Measurements from ENCODE around the gene OR6N1. TPM values are rescaled to one million over a fixed set of nuclear protein-coding genes. Genes with fewer than 3 reads are reported as not detected.

Gene OR6N1
- total RNA-seq, 2 donors from 2014 or later = not detected

DNA sequence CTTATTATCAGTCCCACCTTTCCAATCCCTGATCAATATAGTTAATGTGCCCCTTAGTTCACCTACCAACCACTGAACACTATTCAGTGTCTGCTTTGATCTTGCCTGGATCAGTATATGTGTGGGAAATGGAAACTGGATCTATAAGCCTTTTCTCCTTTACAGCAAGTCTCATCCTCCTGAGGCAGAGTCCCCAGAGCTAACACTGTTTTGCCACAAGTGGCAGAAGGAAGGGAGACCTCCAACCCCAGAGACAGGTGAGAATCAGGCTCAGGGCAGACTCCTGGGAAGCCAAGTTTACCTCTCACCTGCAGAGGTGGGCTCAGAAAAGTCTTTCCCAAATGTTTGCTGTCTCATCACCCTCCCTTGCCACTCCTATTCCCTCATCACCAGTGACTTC lies 9.1 kb upstream of the OR6N1 start, which contains the start of gene OR6N2:
Gene OR6N2 (minus strand): TSS at position 101 of the 400 bp plus-strand sequence. CDS start 3,569 bp downstream, outside the sequence.
- no peak for DNase-seq
- intact Hi-C loops (cut with DNase I, micrococcal nuclease) = no loop called here
- ATAC-seq = no peak

DNA sequence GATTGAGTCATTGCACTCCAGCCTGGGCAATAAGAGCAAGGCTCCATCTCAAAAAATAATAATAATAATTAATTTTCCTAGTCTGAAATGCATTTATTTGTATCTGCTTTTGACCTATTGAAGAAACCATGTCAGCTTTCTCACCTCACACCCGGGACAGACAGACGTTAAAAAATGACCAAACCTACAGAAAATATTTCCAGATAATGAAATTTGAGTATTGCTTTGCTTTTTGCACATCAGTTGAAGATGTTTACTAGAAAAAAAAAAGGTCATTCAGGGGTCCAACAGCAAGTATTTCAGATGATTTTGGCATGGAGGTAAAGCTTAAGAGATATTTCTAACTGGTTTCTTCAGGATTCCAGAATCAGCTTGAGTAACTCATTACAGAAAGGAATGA lies 17.6 kb downstream of the OR6N1 start, which contains the start of gene OR6K6:
Gene OR6K6 (plus strand): TSS at position 301 of the 400 bp plus-strand sequence. CDS start 168 bp downstream, outside the sequence.
- ATAC-seq = no peak
- intact Hi-C loops (cut with DNase I, micrococcal nuclease) = no loop called here

DNA sequence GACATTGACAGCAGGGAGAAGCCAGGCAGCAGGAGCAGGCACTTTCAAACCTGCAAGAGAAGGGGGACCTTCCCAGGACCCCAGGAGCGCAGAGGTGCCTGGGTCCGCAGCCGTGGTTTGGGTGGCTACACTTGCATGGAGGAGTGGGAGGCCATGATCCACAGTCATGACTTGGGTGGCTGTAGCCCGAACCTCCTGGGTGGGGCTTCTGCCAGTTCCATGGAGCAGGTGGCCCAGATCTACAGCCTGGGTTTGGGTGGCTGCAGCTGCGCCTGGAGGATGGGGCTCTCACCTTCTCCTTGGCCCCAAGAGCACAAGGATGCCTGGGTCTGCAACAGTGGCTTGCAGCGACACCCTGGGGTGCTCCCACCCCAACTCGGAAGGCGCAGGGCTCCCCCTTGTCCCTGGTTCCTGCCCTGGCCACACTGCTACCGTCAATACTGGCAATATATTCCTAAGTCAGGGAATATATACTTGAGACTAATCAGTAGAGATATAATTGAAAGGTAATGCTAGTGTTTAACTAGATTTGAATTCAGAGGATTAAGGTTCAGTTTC lies 19.8 kb downstream of the OR6N1 start:
- ATAC-seq (no peak), DNase-seq (no peak)

More for the DNA sequence above, 17.6 kb downstream of the OR6N1 start, which contains the start of gene OR6K6:
- DNase-seq = no peak

DNA sequence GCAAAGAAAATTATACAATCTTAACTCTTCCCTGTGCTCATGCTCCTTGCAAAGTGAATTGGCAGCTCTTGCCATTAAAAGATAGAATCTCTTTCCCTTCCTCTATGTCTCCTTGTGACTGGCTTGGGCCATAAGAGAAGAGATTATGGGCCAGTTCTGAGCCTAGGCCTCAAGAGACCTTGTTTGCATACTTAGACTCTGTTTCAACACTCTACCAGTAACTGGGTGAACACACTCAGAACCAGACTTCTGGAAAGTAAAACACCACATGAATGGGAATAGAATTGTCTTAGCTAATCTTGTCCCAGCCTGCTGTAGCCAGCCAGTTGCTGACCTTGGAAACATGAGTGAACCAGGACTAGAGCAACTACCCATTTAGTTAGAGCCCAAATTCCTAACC lies 36.1 kb downstream of the OR6N1 start:
- ATAC-seq (no peak), DNase-seq (no peak)
- intact Hi-C loops (cut with DNase I, micrococcal nuclease) = no loop called here

More for the DNA sequence above, 19.8 kb downstream of the OR6N1 start:
- intact Hi-C loops (cut with DNase I, micrococcal nuclease) = no loop called here

DNA sequence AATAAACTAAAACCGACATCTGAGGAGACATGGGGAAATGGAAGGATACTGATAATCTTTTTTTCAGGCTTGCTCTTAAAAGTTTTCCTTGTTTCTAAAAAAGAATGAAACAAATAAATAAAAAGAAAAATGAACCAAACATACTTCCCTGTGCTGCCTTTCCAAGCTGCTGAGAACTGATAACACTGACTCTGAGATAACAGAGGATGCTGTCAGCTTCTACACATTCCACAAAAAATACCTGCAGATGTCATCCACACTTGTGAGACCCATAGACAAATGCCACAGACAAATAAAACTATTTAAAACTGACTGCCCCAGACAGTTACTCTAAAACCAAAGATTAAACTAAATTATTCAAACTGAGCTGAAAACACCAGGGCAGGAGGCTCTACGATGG lies 39.5 kb downstream of the OR6N1 start:
- intact Hi-C loops (cut with DNase I, micrococcal nuclease) = no loop called here
- ATAC-seq = no peak
- DNase-seq = no peak

DNA sequence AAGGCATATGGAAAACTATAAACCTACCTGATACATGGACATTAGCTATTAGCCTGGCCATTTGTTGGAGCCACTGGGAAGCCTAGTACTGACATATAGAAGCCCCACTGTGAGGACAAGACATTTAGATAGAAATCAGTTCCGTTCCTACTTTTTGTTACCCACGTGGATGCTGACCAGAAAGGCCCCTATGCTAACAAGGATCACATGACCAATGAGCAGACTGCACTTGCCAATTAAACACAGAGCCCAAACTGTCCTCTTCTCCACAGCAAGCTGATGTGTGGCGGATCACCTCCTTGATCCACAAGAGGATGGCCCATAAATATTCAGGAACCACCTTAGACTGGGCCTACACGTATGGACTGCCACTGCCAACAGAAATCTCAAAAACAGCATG lies 40.3 kb downstream of the OR6N1 start:
- intact Hi-C loops (cut with DNase I, micrococcal nuclease) = no loop called here
- no peak for ATAC-seq
- DNase-seq = no peak

DNA sequence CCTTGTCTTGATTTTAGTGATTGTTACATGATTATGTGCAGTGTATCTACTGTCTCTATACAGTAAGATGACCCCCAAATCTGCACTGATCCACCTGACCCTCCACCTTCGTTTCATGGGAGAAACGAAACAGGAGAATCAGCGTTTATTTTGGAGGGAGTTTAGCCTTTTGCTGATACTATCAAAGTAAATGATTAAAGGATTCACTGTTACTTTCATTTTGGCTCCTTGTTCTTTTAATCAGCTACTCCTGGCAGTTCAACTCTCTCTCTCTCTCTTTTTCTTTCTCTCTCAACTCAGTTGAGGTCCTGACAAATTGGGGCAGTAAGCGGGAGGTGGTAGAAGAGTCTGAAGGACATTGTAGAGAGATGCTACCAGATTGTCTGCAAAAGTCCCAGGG lies 41.5 kb downstream of the OR6N1 start:
- ATAC-seq = no peak
- intact Hi-C loops (cut with DNase I, micrococcal nuclease) = no loop called here
- no peak for DNase-seq

DNA sequence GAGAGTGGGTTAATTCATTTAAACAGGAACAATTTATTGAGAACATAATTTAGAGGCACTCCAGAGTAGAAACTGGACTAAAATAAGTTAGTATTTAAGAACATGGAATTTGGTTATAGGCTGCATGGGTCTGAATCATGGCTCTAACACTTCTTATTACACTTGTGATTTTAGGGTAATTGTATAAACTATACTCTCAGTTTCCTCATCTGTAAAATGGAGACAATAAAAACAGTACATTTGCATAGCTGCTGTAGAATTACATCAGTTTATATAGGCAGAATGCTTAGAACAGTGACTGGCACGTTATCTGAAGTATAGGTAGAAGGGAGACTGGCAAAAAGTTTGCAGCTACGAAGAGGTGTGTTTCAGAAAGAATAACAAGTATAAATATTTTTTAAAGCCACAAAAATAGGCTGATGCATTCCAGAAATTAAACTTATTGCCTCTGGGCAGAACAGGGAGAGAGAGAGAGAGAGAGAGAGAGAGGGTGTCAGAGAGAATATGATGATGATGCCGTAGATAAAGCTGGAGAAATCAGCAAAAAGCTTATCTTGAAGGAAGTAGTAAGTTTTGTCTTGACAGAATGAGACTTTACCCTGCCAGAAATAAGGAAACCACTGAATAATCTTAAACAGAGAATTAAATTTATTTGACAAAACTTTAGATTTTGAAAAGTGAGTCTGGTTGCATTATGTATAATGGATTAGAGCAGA lies 43.3 kb downstream of the OR6N1 start:
- DNase-seq (no peak), ATAC-seq (no peak)
- intact Hi-C loops (cut with DNase I, micrococcal nuclease) = no loop called here

DNA sequence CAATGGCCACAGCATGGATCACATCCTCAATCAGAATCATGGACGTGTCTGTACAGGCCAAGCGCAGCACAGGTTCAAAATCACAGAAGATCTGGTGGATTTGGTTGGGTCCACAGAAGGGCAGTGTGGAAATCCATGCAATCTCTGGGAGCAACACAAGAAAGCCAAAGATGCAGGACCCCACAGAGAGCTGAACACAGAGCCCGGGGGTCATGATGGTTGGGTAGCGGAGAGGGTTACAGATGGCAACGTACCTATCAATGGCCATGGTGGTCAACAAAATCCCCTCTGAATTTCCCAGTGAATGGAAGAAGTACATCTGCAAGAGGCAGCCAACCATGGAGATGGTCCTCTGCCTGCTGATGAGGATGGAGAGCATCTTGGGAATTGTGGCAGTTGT lies 47.6 kb downstream of the OR6N1 start:
- ATAC-seq (no peak), DNase-seq (no peak)
- intact Hi-C loops (cut with DNase I, micrococcal nuclease) = no loop called here

DNA sequence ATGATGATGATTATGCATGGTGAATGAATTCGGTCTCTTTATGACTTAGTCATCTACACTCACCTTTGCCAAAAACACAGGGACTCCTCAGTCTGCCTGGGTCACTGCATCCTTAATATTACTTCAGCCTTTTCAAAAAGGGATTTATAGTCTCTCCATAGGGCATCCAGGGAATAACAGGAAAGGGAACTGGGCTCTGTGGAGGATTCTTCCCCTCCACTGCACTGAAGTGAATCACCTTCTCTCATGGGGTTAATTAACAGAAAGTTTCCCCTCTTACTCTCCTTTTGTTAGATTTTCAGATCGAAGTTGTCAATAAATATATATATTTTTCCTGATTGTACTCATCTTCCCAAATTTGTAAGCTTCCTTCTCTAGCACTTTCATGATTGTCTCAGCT lies 51.4 kb downstream of the OR6N1 start, which contains the start of gene OR6K3:
Gene OR6K3 (minus strand): TSS at position 101 of the 400 bp plus-strand sequence. CDS start 2,605 bp downstream, outside the sequence.
- ATAC-seq = no peak
- DNase-seq = no peak
- intact Hi-C loops (cut with DNase I, micrococcal nuclease) = no loop called here

DNA sequence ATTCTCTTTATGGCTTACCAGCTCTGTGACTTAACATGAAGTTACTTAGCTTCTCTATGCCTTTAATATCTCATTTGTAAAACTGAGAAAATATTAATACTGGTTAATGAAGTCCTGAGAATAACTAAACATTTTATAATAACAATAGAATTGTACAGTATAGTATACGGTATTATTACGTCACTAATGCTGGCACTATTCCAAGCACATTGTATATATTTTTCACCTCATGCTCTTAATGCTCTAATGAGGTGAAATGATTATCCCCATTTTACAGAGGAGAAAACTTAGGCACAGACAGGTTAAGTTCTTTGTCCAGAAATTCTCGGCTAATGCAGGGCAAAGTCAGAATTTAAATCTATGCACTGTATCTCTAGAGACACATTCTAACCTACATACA lies 52.3 kb downstream of the OR6N1 start:
- no peak for ATAC-seq
- intact Hi-C loops (cut with DNase I, micrococcal nuclease) = no loop called here
- DNase-seq = no peak

DNA sequence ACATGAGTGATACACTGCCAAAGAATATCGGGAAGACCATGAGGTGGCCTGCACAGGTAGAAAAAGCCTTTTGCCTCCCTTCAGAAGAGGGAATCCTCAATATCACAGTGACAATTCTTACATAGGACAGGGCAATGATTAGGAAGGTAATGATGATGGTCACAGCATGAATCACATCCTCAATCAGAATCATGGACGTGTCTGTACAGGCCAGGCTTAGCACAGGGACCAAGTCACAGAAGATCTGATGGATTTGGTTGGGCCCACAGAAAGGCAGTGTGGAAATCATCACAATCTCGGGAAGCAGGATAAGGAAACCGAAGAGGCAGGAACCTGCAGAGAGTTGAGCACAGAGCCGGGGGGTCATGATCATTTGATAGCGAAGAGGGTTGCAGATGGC lies 54.7 kb downstream of the OR6N1 start:
- ATAC-seq (no peak), DNase-seq (no peak)
- intact Hi-C loops (cut with DNase I, micrococcal nuclease) = no loop called here

DNA sequence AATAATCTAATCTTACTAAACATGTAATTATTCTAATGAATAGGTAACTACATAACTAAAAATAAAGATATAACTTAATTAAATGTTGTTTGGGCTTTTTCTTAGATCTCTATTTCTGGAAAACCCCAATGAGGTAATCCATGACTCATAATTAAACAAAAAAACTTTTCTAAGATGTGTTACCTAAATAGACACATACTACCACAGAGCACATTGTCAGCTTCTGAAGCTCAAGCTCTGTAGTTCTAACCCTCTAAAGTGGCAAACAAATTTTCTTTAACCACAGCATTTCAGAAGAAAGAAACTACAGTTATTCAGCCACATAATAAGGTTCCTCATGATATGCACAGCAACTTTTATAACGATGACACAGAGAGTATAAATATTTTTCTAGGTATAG lies 55.7 kb downstream of the OR6N1 start:
- intact Hi-C loops (cut with DNase I, micrococcal nuclease) = no loop called here
- DNase-seq (no peak), ATAC-seq (no peak)

DNA sequence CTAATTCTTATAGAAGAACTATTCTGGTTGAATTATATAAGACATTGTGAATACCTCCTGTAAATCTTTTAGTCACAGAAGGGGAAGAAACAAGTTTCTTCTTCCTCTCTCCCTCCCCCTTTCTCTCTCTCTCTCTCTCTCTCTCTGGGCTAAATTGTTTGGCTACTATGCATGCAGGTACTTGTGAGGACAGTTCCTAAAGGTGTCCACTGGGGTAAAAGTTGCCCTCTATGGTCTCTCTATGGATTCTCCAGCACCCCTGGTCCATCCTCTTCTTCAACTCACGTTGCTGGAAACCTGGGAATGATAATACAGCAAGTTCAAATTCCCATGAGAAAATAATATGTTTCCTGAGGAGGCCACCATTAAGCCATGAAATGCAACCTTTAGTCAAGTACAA lies 57.2 kb downstream of the OR6N1 start:
- no peak for ATAC-seq
- intact Hi-C loops (cut with DNase I, micrococcal nuclease) = no loop called here

More for the DNA sequence above, 57.2 kb downstream of the OR6N1 start:
- DNase-seq = no peak

Other genes starting within 250 kb of the OR6N1 start
- not detected for gene OR6Y1, start 217.8 kb downstream of the OR6N1 start, total RNA-seq
- gene OR6P1, start 201.6 kb downstream of the OR6N1 start, total RNA-seq = not detected
- gene OR10X1, start 192.3 kb downstream of the OR6N1 start, total RNA-seq = not detected
- not detected for gene OR10Z1, start 166.9 kb downstream of the OR6N1 start, total RNA-seq
- not detected for gene SPTA1, start 85.5 kb downstream of the OR6N1 start, total RNA-seq
- gene OR6K2, start 71.5 kb downstream of the OR6N1 start, total RNA-seq = not detected
- not detected for gene OR6K3, start 51.5 kb downstream of the OR6N1 start, total RNA-seq
- gene OR6K6, start 17.5 kb downstream of the OR6N1 start, total RNA-seq = not detected
- not detected for gene OR6N2, start 9.0 kb upstream of the OR6N1 start, total RNA-seq
- 1 to 10 TPM; 1.2 to 2.2 TPM for gene MNDA, start 59.2 kb upstream of the OR6N1 start, total RNA-seq
- gene PYHIN1, start 159.4 kb upstream of the OR6N1 start, total RNA-seq = 1 to 10 TPM in 1 of 2 donors, under 1 TPM in 1; 0.31 to 1.1 TPM
- gene IFI16, start 237.7 kb upstream of the OR6N1 start, total RNA-seq = 10 to 100 TPM; 14.3 to 22.3 TPM

Measured in left colon (tissue), 2 donors.